SHP77 (cell line): ENCODE data around the gene ARL4A.
A peak's percentile ranks its signal among the peaks of the same experiment; 100 is the strongest.
"Not testable (repeated sequence)": the region's sequence is repeated elsewhere in the genome, so short reads cannot be mapped to it uniquely, and the experiment has no call there.

Experiments
- DNase-seq, 2 experiments: peaks; one replicate each; lab custom pipeline; 2025; lab: John Stamatoyannopoulos, UW

Gene ARL4A

GRCh38 chr7:12670000-12670729 lies 17.3 kb upstream of the ARL4A start:
- DNase-seq, result no peak

GRCh38 chr7:12670743-12671520 lies 16.5 kb upstream of the ARL4A start:
- no peak for DNase-seq

DNA sequence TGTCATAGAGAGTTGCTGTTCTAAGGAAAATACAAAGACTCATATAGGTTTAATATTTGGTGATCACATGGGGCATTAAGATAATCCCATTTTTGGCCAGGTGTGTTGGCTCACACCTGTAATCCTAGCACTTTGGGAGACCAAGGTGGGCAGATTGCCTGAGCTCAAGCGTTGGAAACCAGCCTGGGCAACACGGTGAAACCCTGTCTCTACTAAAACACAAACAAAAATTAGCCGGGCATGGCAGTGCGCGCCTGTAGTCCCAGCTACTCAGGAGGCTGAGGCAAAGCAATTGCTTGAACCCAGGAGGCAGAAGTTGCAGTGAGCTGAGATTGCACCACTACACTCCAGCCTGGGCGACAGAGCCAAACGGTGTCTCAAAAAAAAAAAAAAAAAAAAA lies 14.0 kb upstream of the ARL4A start:
- not testable (repeated sequence) for DNase-seq

- DNase-seq, result no peak
Measured at GRCh38 chr7:12674053-12674452, 13.4 kb upstream of the ARL4A start.

DNA sequence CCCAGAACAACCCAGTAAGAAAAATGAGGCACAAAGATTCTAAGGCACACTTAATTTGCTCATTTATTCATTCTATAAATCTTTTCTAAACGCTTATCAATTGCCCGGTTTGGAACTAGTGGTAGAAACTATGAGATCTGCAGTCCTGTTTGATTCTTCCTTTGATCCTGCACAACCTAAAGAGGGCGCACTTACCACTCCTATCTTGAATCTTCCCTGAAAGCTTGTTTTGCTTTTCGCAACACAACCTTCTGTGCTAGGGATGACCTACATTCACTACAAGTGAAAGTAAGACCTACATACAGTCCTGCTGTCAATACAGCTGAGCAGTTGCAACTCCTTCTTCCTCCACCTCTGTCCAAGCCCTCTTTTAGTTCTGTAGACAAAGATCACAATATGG lies 12.6 kb upstream of the ARL4A start:
- peak; percentile 46 to 59 for DNase-seq

DNA sequence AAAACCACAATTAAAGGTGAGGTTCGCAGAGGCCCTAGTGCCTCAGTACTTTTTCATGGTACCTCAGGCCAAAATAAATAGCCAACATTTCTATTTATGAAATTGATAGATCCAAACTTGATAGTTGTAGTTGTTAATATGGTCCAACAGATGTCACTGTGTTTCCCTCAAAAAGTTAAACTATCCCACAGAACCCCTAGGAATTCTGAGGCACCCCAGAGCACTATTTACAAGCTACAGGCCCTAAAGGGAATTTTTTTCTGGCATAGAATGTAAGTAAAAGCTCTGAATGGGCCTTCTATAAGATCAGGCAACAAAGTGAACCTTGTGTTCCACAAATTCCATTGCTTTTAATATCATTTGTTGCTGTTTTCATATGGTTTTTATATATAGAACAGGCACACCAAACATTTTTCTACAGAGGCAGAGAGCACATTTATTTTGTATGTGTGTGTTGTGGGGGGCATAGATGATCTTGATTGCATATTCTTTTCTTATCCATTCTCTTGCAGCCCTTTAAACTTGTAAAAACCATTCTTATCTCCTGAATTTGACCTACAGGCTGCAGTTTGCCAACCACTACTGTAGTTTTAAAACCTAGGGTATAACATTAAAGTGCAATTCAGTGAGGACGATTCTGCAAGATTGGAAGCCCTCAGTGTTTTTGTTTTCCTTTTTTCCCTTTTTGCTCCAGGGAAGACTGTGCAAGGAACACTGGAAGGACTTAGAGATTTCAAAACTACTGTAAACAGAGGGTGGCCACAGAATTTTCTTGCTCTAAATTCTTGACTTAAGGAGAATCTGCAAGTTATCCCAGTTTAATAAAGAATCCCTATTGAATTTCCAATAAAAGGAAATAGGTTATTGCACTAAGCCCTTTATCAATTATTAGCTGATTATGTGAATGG lies 3.5 kb upstream of the ARL4A start:
- peak in 1 of 2 experiments; percentile 39 for DNase-seq

GRCh38 chr7:12684733-12685132 lies 2.7 kb upstream of the ARL4A start:
- no peak for DNase-seq

- peak; percentile 82 for DNase-seq
Measured at GRCh38 chr7:12685550-12685949, 1.9 kb upstream of the ARL4A start.

DNA sequence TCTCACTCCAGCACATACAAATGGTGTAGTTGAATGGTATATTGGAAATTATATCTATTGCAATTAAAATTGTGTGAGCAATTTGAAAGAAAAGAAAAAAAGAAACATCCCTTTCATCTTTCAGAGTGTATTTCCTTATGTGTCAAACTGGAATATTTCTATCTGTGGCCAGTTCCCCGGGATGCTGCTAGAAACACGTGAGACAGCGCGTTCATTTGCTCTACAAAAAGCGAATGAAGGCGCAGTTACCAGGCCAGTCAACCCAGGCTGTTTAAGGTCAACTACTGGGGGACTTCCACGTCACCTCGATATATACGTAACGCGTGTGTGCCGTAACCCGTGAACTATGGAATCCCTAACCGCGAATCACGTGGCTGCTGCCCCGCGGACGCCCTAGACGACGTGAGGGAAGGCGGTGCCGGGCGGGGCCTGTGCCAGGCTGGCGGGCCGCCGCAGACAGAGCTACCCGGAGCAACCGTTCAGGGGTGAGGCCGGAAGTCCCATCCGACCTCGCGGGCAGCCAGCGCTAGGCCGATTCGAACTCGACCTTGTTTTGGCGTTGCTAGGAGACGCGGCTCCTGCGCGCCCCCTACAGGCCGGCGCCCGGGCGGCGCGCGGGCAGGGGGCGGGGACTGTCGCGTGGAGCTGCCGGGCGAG lies 1.1 kb upstream of the ARL4A start:
- DNase-seq, result peak; percentile 99

- DNase-seq, result no peak
Measured at GRCh38 chr7:12687718-12688171, 312 bp downstream of the ARL4A start.

GRCh38 chr7:12688485-12689170 lies 1.2 kb downstream of the ARL4A start:
- not testable (repeated sequence) for DNase-seq

GRCh38 chr7:12689451-12689850 lies 2.0 kb downstream of the ARL4A start:
- no peak for DNase-seq

GRCh38 chr7:12690041-12690878 lies 2.8 kb downstream of the ARL4A start:
- no peak for DNase-seq

- DNase-seq, result not testable (repeated sequence)
Measured at GRCh38 chr7:12691388-12691787, 4.0 kb downstream of the ARL4A start.

- DNase-seq, result no peak
Measured at GRCh38 chr7:12692035-12692434, 4.6 kb downstream of the ARL4A start.

GRCh38 chr7:12692479-12693259 lies 5.2 kb downstream of the ARL4A start:
- no peak for DNase-seq

- DNase-seq, result no peak
Measured at GRCh38 chr7:12694817-12695216, 7.4 kb downstream of the ARL4A start.

DNA sequence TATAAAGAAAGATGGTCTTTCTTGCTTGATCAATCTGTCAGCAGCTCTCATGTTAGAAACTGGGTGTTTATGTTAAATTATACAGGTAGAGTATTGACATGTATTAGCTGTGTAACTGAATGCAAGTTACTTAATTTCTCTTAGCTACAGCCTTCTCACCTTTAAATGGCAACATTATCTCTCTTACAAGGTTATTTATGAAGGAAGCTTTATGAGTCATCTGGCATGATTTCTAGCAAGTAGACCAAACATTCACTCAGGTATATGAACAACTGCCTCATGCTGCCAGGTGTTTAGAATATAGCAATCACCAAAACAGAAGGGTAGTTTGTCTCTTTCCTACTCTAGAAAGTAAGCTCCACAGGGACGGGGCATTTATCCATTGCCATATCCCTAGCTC lies 8.5 kb downstream of the ARL4A start:
- no peak for DNase-seq

DNA sequence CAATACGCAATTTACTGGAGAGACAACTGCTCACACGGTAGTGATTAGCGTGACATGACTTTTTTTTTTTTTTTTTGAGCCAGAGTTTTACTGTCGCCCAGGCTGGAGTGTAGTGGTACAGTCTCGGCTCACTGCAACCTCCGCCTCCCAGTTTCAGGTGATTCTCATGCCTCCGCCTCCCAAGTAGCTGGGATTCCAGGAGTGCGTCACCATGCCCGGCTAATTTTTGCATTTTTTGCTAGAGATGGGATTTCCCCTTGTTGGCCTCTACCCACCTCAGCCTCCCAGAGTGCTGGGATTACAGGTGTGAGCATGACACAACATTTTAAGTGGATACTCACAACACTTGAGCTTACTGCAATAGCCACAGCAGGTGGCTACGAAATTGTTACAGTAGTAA lies 11.9 kb downstream of the ARL4A start:
- DNase-seq, result no peak
